Uterus (tissue), 2 donors: ENCODE results near the gene ATF6B.

Source experiments
- CTCF ChIP-seq, 4 experiments: fragments of 200-600 bp in 2 of 4; fragments of 450-650 bp in 2 of 4; sonication (generic) in 2 of 4; IDR thresholded peaks; one replicate each; pipeline ENCODE4 v1.5.1; 2016 to 2019; ENCODE audit warnings: antibody characterized with exemption in 4 of 4, mild to moderate bottlenecking in 2 of 4, moderate library complexity in 1 of 4
- POLR2A ChIP-seq, 2 donors: fragments of 450-650 bp; IDR thresholded peaks; one replicate each; pipeline ENCODE4 v1.6.1; 2016; ENCODE audit warnings: antibody characterized with exemption in 2 of 2, mild to moderate bottlenecking in 1 of 2, moderate library complexity in 1 of 2

GRCh38 chr6:32105433-32105832 is 22.6 kb downstream of the ATF6B start:
- no peak for TF ChIP-seq CTCF (IDR thresholded peaks at IDR 0.05)
- TF ChIP-seq POLR2A (IDR thresholded peaks at IDR 0.05) = no peak
